ENCODE measurements around the gene POLG.
"Not testable (repeated sequence)": the region's sequence is repeated elsewhere in the genome, so short reads cannot be mapped to it uniquely, and the experiment has no call there.

POLG gene

GRCh38 chr15:89323825-89324224 is 10.8 kb downstream of the POLG start:
- DNase-seq, result no peak

DNA sequence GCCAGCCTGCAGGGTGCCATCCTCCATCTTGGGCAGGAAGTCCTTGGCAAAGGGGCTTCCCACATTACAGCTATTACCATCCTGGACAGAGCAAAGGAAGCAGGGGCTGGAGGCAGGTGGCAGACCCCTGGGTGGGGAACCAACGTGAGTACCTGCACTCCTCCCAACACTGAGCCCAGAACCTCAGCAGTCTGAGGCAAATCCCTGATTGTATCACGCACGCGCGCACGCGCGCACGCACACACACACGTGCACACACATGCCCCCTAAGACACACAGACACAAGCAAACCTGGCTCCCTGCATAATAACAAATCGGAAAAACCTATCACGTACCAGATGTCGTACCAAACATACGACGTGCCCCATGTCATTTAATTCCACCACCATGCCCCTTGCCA is 11.8 kb downstream of the POLG start:
- no peak for DNase-seq

DNA sequence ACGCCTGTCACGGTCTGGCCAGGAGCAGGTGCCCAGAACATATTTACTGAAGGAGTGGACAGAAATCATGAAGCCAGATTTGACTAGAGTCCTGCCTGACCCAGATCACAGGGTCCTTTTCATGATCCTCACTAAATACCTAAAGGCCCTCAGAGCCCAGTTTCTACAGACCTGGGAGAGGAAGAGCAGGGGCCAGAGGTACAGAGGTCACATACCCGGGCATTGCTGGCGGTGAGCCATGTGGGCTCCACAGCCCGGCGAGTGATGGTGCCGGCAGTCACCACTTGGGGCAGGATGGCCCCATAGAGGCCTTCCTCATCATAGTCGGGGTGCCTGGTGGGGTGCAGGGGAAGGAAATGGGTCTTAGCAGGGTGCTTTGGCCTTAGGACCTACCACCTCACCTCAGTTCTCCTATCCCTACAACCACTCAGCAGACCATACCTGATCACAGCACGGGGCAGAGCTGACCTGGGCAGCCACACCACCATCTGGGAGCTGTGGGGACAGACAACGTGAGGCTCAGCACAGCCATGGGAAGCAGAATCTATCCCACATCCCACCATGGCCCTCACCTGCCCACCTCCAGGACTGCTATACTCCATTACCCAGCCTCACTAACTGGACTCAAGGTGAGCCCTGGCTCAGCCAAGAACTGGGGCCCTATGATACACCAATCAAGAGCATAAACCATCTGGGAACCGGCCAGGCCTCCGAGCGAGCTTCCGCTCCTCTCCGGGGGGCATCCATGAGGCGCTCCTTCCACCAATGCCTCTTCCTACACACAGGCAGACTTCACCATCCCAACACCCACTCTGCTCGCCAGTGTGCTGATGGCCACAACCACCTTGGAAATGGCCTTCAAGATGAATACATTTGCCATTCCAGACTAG is 12.9 kb downstream of the POLG start:
- no peak for DNase-seq

GRCh38 chr15:89320200-89320599 is 14.4 kb downstream of the POLG start:
- DNase-seq, result no peak

DNA sequence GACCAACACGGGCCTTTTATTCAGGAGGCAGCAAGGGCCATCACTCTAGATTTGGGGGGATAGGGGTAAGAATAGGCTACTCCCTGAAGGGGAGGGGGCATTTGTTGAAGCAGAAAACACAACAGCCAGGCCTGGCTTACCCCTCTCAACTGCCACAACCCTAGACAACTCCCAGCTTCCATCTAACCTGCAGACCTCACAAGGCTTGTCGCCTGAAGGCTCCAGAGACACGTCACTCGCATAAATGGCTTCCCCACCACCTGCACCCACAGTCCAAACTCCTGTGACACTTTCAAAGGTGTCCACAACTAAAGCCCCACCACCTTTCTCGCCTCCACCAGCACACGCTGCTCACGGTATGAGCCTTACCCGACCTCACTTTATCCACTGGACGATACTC is 14.9 kb downstream of the POLG start:
- no peak for DNase-seq

DNA sequence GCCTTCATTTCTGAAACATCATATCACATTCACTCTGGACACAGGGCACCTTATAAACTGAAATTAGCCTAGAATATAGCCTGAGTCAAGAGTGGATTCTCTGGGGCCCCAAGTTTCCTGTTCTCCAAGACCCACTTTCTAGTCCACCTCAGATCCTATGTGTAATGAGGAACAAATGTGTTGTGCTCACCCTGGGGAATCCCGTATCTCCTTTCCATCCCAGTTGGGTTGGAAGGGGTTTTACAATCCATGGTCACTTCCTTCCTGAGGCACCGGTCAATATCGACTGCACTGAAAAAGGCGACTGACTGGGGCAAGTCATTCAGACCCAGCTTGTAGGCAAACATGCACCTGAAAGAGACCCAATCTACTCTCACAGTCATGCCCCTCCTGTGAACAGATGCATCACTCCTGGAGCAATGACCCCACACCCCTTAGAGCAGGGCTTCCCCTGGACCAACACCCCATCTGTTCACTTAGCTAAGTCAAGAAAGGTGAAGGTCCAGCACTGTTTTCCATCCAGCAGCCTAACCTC is 17.4 kb downstream of the POLG start:
- no peak for DNase-seq

- DNase-seq, result no peak
Measured at GRCh38 chr15:89316504-89316903, 18.1 kb downstream of the POLG start.

DNA sequence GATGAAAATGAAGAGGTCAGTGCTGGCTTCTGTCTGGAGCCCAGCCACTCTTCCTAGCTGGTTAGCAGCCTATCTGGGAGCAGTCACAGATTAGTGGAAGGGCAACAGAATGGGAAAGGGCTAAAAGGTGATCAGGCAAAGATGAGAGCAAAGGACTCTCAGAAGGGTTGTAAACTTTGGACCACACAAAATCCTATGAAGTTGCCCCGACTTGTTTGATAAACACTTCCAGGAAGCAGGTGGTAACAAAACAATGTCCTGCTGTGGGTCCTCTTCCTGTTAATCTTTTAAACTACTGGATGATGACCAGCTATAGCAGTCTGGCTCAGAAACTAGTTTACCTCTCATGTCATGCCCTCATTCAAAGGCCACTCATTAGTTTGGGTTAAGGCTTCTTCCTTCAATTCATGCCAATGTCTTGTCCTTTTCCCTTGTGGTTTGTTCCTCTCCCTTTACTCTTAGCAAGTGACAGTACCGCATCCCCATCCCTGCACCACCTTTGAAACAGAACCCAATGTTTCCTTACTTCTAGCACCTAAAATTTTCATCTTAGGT is 19.2 kb downstream of the POLG start:
- no peak for DNase-seq

- no peak for DNase-seq
Measured at GRCh38 chr15:89309993-89310392, 24.6 kb downstream of the POLG start.

- DNase-seq, result no peak
Measured at GRCh38 chr15:89308236-89308635, 26.4 kb downstream of the POLG start.

DNA sequence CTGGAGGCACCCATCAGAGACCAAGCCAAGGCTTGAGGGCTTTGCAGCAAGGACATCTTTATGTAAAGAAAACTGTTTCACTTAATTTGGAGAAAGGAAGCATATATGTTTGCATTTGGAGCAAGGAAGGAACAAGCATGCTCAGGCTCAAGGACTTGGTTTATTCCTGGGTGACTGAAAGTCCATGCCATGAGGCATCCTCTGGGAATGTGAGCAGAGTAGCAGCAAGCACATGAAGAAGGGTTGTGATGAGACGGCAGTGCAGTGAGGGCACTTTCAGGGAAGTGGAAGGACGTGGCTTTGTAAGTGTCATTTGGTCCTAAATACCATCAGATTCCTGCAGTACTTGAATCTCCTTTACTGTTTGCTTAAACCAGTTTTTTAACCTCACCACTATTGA is 26.8 kb downstream of the POLG start:
- no peak for DNase-seq

- no peak for DNase-seq
Measured at GRCh38 chr15:89307046-89307587, 27.5 kb downstream of the POLG start.

DNA sequence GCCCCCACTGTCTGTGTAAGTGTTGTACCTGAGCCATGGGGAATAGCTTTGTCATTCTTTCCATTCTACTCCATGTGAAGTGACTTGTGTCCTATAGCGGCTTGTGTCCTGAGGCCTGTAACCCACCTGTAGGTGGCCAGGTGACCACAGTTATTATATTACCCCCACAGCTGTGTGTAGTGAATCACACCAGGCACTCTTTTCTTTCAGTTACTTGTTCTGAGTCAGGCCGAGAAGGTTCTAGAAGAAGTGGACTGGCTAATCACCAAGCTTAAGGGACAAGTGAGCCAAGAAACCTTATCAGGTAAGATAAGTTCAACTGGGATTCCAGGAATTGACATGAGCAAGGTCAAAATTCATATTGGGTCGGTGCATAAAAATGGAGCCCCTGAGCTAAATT is 29.2 kb downstream of the POLG start:
- no peak for DNase-seq

DNA sequence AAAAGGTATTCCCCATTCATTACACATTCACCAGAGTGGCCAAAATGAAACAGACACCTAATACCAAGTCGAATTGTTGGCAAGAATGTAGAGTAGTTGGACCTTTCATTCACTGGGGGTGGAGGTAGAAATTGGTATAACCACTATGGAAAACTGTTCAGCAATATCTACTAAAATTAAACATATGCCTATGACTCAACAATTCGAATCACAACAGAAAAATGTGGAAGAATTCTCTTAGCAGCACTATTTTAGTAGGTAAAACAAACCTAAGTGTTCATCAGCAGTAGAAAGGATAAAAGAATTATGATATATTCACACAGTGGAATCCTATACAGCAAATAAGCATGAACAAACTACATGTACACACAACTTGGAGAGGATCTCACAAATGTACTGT is 30.6 kb downstream of the POLG start:
- DNase-seq, result no peak

- no peak for DNase-seq
Measured at GRCh38 chr15:89301304-89302089, 33.1 kb downstream of the POLG start.

- DNase-seq, result no peak
Measured at GRCh38 chr15:89299896-89300295, 34.7 kb downstream of the POLG start.

GRCh38 chr15:89293012-89293411 is 41.6 kb downstream of the POLG start:
- no peak for DNase-seq

- no peak for DNase-seq
Measured at GRCh38 chr15:89291934-89292438, 42.6 kb downstream of the POLG start.

DNA sequence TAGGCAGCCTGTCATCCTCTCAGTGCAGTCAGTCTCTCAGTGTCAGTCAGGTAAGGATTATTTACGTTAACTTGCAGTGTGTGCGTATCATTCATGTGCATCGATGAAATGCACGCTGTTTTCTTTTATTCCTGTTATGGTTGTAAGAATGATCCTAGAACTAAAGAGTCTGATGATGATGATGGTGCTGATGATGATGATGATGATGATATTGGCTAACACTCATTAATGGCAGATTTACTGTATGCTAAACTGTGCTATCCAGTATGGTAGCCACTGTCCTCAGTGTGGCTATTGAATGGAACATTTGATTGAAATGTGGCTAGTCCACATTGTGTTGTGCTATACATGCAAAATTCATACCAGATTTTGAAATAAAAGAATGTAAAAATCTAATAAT is 51.4 kb downstream of the POLG start:
- no peak for DNase-seq

GRCh38 chr15:89282631-89283030 is 52.0 kb downstream of the POLG start:
- DNase-seq, result no peak

DNA sequence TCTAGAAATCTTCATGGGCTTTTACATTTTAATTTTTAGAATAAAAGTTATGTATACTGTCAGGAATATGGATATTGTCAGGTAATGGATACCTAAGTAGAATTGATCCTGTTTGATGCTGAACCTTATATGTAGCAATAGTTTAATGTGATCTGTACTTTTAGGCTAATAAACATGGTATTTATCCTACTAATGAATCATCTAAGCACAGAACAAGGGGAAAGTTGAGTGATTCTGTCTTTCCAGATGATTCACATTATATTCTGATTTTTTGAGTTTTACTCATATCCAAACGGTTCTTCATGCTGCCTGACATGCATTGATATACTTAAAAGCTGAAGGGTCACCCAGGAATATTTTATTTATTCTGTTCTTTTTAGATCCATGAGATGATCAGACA is 56.3 kb downstream of the POLG start:
- DNase-seq, result no peak

- not testable (repeated sequence) for DNase-seq
Measured at GRCh38 chr15:89277281-89277680, 57.3 kb downstream of the POLG start.
